NB4 (cell line): ENCODE results near the gene P2RX3.

ENCODE experiments used
- DNase-seq: peaks from one replicate; pipeline ENCODE4 v3.0.0; 2010; ENCODE audit warnings: low read depth
- H3K4me3 ChIP-seq: one replicate; pipeline ENCODE4 v1.5.1; 2011; ENCODE audit warnings: mild to moderate bottlenecking, low read depth, low read length, moderate library complexity
- CTCF ChIP-seq: IDR thresholded peaks from one replicate; pipeline ENCODE4 v1.5.1; 2012; ENCODE audit warnings: low read depth, low read length
- MAX ChIP-seq: IDR thresholded peaks from 2 replicates; pipeline ENCODE4 v1.6.1; 2011; ENCODE audit warnings: low read depth, low read length
- MYC ChIP-seq: IDR thresholded peaks from 2 replicates; pipeline ENCODE4 v1.6.1; 2011; ENCODE audit warnings: low read depth, low read length
- POLR2A ChIP-seq: IDR thresholded peaks from 2 replicates; pipeline ENCODE4 v1.6.1; 2011; ENCODE audit warnings: mild to moderate bottlenecking; ENCODE audit not compliant: insufficient read length; ENCODE audit errors: extremely low read depth

The P2RX3 gene

GRCh38 chr11:57312511-57313021 is 25.6 kb upstream of the P2RX3 start:
- TF ChIP-seq POLR2A (peak; percentile 1), MAX (no peak)
- no peak overlapping the region for H3K4me3 ChIP-seq
- DNase-seq: no peak

GRCh38 chr11:57313071-57313787 is 24.9 kb upstream of the P2RX3 start:
- no peak for DNase-seq
- TF ChIP-seq POLR2A: no peak

GRCh38 chr11:57313788-57314135 is 24.4 kb upstream of the P2RX3 start:
- TF ChIP-seq MAX: no peak
- no peak for TF ChIP-seq POLR2A
- no peak for TF ChIP-seq MYC
- TF ChIP-seq CTCF: no peak
- no peak overlapping the region for H3K4me3 ChIP-seq
- no peak for DNase-seq

More at GRCh38 chr11:57313071-57313787, 24.9 kb upstream of the P2RX3 start:
- no peak overlapping the region for H3K4me3 ChIP-seq

GRCh38 chr11:57314221-57314973 is 23.8 kb upstream of the P2RX3 start:
- H3K4me3 ChIP-seq: no peak overlapping the region
- TF ChIP-seq CTCF (no peak), MYC (no peak), POLR2A (no peak), MAX (no peak)
- no peak for DNase-seq

GRCh38 chr11:57315491-57315890 is 22.7 kb upstream of the P2RX3 start:
- TF ChIP-seq MAX: no peak
- TF ChIP-seq POLR2A: no peak
- TF ChIP-seq CTCF: no peak
- no peak for TF ChIP-seq MYC
- no peak overlapping the region for H3K4me3 ChIP-seq
- DNase-seq: peak; percentile 44

- TF ChIP-seq MYC (no peak), MAX (no peak), CTCF (no peak), POLR2A (no peak)
- DNase-seq: no peak
- no peak overlapping the region for H3K4me3 ChIP-seq
These were observed 22.1 kb upstream of the P2RX3 start for GRCh38 chr11:57316017-57316416.
